Measurements from ENCODE around the gene ADGRE3.
"Not testable (repeated sequence)": the region's sequence is repeated elsewhere in the genome, so short reads cannot be mapped to it uniquely, and the experiment has no call there.

The ADGRE3 gene

GRCh38 chr19:14612657-14613056 is 62.0 kb downstream of the ADGRE3 start:
- ChIA-PET POLR2A (ENCODE audit: low non-redundant PET) (no interaction called here), CTCF (no interaction called here)
- no peak for DNase-seq (ENCODE audit: low spot score)
- no peak overlapping the region for H3K27ac ChIP-seq
- TF ChIP-seq CTCF (conservative IDR thresholded peaks at IDR 0.05; ENCODE audit: low read depth), result no peak

DNA sequence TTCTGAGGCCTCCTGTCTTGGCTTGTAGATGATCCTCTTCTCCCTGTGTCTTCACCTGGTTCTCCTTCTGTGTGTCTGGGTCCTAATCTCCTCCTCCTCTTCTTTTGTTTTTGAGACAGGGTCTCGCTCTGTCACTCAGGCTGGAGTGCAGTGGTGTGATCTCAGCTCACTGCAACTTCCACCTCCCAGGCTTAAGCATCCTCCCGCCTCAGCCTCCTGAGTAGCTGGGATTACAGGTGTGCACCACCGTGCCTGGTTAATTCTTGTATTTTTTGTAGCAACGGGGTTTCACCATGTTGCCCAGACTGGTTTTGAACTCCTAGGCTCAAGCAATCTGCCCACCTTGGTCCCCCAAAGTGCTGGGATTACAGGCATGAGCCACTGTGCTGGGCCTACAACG is 62.4 kb downstream of the ADGRE3 start:
- H3K27ac ChIP-seq; DNase-seq (ENCODE audit: low spot score); POLR2A ChIA-PET (ENCODE audit: low non-redundant PET); CTCF ChIA-PET: not testable (repeated sequence)

- no peak for TF ChIP-seq CTCF (conservative IDR thresholded peaks at IDR 0.05; ENCODE audit: low read depth)
- no peak overlapping the region for H3K27ac ChIP-seq
- DNase-seq (ENCODE audit: low spot score), result no peak
- POLR2A ChIA-PET (ENCODE audit: low non-redundant PET), result no interaction called here
- CTCF ChIA-PET, result no interaction called here
These were observed 63.6 kb downstream of the ADGRE3 start for GRCh38 chr19:14611051-14611450.

- no peak for DNase-seq (ENCODE audit: low spot score)
- CTCF ChIA-PET, result no interaction called here
- POLR2A ChIA-PET (ENCODE audit: low non-redundant PET), result no interaction called here
- no peak overlapping the region for H3K27ac ChIP-seq
- no peak for TF ChIP-seq CTCF (conservative IDR thresholded peaks at IDR 0.05; ENCODE audit: low read depth)
These were observed 68.0 kb downstream of the ADGRE3 start for GRCh38 chr19:14606627-14607026.

DNA sequence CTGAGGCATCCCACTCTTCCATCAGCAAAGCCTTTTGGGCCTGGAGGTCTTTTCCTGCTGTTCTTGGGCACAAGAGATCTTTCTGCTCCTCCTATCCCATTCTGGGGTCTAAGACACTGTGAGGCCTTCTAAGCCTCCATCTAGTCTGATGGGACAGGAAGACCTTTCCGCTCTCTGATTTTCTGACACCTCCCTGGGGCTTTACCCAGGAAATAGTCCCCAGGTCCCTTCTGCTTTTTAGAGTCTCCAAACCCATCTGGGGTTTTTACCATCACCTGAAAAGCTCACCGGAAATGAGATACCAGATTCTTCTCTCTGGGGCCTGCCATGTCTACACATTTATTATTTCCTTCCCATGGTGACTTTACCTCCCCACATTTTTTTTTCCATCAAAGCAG is 70.7 kb downstream of the ADGRE3 start:
- no peak overlapping the region for H3K27ac ChIP-seq
- ChIA-PET CTCF (interaction anchor here (0.7 kb wide), 1 partner anchor 376 kb away, joined by 4 read pairs; no protein-coding TSS in a partner anchor), POLR2A (ENCODE audit: low non-redundant PET) (no interaction called here)
- TF ChIP-seq CTCF (conservative IDR thresholded peaks at IDR 0.05; ENCODE audit: low read depth), result no peak
- DNase-seq (ENCODE audit: low spot score), result no peak

- POLR2A ChIA-PET (ENCODE audit: low non-redundant PET), result no interaction called here
- no peak overlapping the region for H3K27ac ChIP-seq
- no peak for TF ChIP-seq CTCF (conservative IDR thresholded peaks at IDR 0.05; ENCODE audit: low read depth)
- CTCF ChIA-PET, result no interaction called here
- DNase-seq (ENCODE audit: low spot score), result no peak
These were observed 75.0 kb downstream of the ADGRE3 start for GRCh38 chr19:14599548-14600147.

GRCh38 chr19:14595558-14595957 is 79.1 kb downstream of the ADGRE3 start:
- no peak overlapping the region for H3K27ac ChIP-seq
- POLR2A ChIA-PET (ENCODE audit: low non-redundant PET), result no interaction called here
- no peak for TF ChIP-seq CTCF (conservative IDR thresholded peaks at IDR 0.05; ENCODE audit: low read depth)
- no peak for DNase-seq (ENCODE audit: low spot score)
- CTCF ChIA-PET, result no interaction called here

DNA sequence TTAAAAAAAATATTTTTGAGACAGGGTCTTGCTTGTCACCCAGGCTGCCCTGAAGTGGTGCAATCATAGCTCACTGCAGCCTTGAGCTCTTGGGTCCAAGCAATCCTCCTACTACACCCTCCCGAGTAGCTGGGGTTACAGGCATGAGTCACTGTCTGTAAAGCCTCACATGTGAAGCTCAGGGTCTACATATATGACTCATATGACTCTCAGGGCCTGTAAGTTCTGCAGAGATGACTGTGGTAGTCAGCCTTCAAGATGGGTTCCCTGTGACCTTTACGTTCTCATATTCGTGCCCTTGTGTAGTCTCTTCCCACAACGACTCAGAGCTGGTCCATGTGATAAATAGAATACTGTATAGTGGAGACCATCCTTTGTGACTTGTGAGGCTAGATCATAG is 85.2 kb downstream of the ADGRE3 start:
- POLR2A ChIA-PET (ENCODE audit: low non-redundant PET); DNase-seq (ENCODE audit: low spot score); CTCF ChIA-PET: not testable (repeated sequence)

DNA sequence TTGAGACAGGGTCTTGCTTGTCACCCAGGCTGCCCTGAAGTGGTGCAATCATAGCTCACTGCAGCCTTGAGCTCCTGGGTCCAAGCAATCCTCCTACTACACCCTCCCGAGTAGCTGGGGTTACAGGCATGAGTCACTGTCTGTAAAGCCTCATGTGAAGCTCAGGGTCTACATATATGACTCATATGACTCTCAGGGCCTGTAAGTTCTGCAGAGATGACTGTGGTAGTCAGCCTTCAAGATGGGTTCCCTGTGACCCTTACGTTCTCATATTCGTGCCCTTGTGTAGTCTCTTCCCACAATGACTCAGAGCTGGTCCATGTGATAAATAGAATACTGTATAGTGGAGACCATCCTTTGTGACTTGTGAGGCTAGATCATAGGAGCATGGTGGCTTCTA is 89.5 kb downstream of the ADGRE3 start:
- DNase-seq (ENCODE audit: low spot score); POLR2A ChIA-PET (ENCODE audit: low non-redundant PET); CTCF ChIA-PET; H3K27ac ChIP-seq: not testable (repeated sequence)

More for the DNA sequence above, 85.2 kb downstream of the ADGRE3 start:
- H3K27ac ChIP-seq, result not testable (repeated sequence)

DNA sequence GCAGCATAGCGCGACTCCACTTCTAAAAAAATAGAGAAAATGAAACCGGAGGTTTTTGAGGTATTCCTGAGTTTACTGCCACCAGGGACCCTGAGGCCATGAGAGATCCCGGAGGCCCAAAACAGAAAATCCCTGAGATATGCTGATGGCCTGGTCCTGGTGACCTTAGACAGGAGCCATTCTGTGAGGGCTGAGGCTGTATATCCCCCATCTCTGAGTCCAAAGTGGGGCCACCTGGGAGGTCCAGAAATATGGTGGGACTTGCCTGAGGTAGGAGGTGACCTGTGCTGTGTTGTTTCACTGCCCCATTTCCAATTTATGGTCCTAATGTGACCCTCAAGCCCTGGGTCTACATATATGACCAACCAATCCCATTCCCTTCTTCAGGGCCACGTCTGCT is 90.3 kb downstream of the ADGRE3 start:
- H3K27ac ChIP-seq; CTCF ChIA-PET; POLR2A ChIA-PET (ENCODE audit: low non-redundant PET); DNase-seq (ENCODE audit: low spot score): not testable (repeated sequence)

All from RWPE1 (cell line).